GM18951 (cell line): ENCODE data around the gene UBE3C.
"Not testable (repeated sequence)": the region's sequence is repeated elsewhere in the genome, so short reads cannot be mapped to it uniquely, and the experiment has no call there.

Experiments used
- POLR2A ChIP-seq: IDR thresholded peaks from 4 replicates; pipeline ENCODE4 v1.6.1; 2011; ENCODE audit warnings: mild to moderate bottlenecking; ENCODE audit not compliant: insufficient read length, insufficient read depth; ENCODE audit errors: extremely low read depth
- in situ Hi-C: fragments of 300-500 bp; cut with MboI; formaldehyde crosslinking; loops from one replicate; pipeline ENCODE4 v1.12.0; 2022; ENCODE audit warnings: low sequenced_read_pairs, mixed read lengths, inconsistent platforms; ENCODE audit not compliant: unreplicated experiment

Gene UBE3C

GRCh38 chr7:157269341-157270059 lies 130.8 kb downstream of the UBE3C start:
- no peak for TF ChIP-seq POLR2A
- in situ Hi-C loops, result no loop called here

GRCh38 chr7:157270060-157270444 lies 131.3 kb downstream of the UBE3C start:
- TF ChIP-seq POLR2A, result no peak
- in situ Hi-C loops, result no loop called here

GRCh38 chr7:157271315-157271990 lies 132.7 kb downstream of the UBE3C start:
- TF ChIP-seq POLR2A, result no peak
- in situ Hi-C loops, result no loop called here

GRCh38 chr7:157271991-157272324 lies 133.2 kb downstream of the UBE3C start:
- in situ Hi-C loops, result no loop called here

GRCh38 chr7:157272351-157273207 lies 133.9 kb downstream of the UBE3C start:
- no peak for TF ChIP-seq POLR2A
- in situ Hi-C loops, result no loop called here

More at GRCh38 chr7:157271991-157272324, 133.2 kb downstream of the UBE3C start:
- no peak for TF ChIP-seq POLR2A

- peak; percentile 12 for TF ChIP-seq POLR2A
- in situ Hi-C loops, result no loop called here
These were observed 134.7 kb downstream of the UBE3C start for GRCh38 chr7:157273208-157274093.

- in situ Hi-C loops, result not testable (repeated sequence)
These were observed 135.4 kb downstream of the UBE3C start for GRCh38 chr7:157274094-157274634.

- in situ Hi-C loops, result no loop called here
- no peak for TF ChIP-seq POLR2A
These were observed 136.3 kb downstream of the UBE3C start for GRCh38 chr7:157274991-157275427.

DNA sequence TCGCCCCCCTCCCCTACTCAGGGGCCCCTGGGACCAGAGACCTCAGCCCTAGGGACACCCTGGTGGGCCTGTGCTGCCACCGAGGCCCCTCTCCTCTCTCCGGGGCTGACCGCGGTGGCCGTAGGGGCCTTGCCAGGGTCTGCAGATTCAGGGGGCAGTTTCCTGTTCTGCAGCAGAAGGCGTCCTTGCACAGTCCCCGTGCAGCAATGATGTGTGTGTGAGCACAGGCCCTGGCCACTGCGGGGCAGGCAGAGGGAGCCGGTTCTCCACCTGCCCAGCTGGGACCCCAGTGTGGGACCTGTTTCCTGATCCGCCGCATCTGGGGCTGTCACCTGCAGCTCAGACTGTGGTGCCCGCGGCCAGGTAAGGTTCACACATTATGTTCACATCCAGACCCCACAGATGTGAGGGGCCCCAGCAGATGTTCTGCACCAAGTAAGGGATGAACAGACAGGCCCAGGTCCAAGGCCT lies 137.4 kb downstream of the UBE3C start:
- in situ Hi-C loops, result no loop called here
- no peak for TF ChIP-seq POLR2A

DNA sequence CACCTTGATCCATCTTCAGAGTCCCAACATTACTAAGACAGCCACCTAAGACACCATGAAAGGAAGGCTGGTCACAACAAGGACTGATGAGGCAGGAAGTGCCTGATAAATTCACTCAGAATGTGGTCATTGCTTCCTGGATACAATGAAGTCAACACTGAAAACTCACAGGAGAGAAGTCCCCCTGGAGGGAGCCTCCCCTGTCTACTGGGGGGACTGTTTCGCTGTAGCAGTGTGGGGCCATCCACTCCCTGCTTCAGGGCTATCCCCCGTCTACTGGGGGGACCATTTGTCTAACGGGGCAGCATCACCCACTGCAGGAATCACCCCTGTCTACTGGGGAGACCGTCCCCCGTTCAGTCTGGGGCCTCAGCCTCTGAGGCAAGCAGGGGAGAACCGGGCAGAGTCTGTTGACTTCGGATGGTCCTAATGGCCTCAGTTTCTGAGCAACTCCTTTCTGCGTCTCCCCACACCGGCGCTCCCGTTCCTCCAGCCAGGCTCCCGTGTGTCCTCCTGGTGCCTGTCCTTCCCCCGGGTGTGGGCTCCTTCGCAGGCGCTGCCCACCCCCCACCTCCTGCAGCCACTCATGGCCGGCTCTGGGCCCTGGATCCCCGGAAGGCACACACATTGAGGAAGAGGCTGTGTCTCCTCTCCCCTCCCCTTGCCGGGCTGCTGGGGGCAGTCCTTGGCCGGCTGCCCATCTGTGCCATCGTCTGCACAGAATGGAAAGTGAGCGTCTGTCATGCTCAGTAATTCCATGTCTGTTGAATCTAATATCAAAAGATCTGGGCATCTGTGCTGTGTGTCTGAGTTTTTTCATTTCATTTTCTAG lies 138.2 kb downstream of the UBE3C start:
- TF ChIP-seq POLR2A, result no peak
- in situ Hi-C loops, result no loop called here

DNA sequence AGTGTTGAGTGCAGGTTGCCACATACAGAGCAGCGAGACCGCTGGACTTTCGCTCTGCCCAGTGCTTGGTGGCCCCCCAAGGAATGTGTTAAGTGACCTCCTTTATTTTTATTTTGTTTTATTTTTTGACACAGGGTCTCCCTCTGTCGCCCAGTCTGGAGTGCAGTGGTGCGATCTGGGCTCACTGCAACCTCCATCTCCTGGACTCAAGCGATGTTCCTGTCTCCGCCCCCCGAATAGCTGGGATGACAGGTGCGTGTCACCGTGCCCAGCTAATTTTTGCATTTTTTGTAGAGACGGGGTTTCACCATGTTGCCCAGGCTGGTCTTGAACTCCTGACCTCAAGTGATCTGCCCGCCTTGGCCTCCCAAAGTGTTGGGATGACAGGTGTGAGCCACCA lies 138.8 kb downstream of the UBE3C start:
- in situ Hi-C loops, result not testable (repeated sequence)
